LNCaP clone FGC (cell line): ENCODE measurements around the gene ESYT2.

Source experiments
- DNase-seq: peaks from one replicate; pipeline ENCODE4 v3.0.0-alpha.2; 2011; ENCODE audit warnings: low read depth
- H3K4me3 ChIP-seq: 2 replicates; pipeline ENCODE4 v1.5.1; 2011; ENCODE audit warnings: mild to moderate bottlenecking, low read depth, low read length, control low read depth
- CTCF ChIP-seq: IDR thresholded peaks from 2 replicates; pipeline ENCODE4 v1.5.1; 2012; ENCODE audit warnings: mild to moderate bottlenecking; ENCODE audit not compliant: control insufficient read depth, insufficient read depth; ENCODE audit errors: extremely low read depth

The ESYT2 gene

GRCh38 chr7:158695056-158695455 is 134.3 kb downstream of the ESYT2 start:
- TF ChIP-seq CTCF = no peak
- no peak for DNase-seq

GRCh38 chr7:158694650-158695049 is 134.7 kb downstream of the ESYT2 start:
- H3K4me3 ChIP-seq = no peak overlapping the region
- TF ChIP-seq CTCF = no peak
- no peak for DNase-seq

More at GRCh38 chr7:158695056-158695455, 134.3 kb downstream of the ESYT2 start:
- H3K4me3 ChIP-seq = no peak overlapping the region

- no peak for TF ChIP-seq CTCF
- DNase-seq = no peak
These were observed 139.8 kb downstream of the ESYT2 start for GRCh38 chr7:158689488-158689887.

GRCh38 chr7:158687406-158687805 is 141.9 kb downstream of the ESYT2 start:
- TF ChIP-seq CTCF = no peak
- no peak overlapping the region for H3K4me3 ChIP-seq
- no peak for DNase-seq

More at GRCh38 chr7:158689488-158689887, 139.8 kb downstream of the ESYT2 start:
- no peak overlapping the region for H3K4me3 ChIP-seq

GRCh38 chr7:158685693-158686092 is 143.6 kb downstream of the ESYT2 start:
- DNase-seq = no peak
- TF ChIP-seq CTCF = no peak
- H3K4me3 ChIP-seq = no peak overlapping the region

- DNase-seq = no peak
- TF ChIP-seq CTCF = no peak
- H3K4me3 ChIP-seq = no peak overlapping the region
These were observed 145.0 kb downstream of the ESYT2 start for GRCh38 chr7:158684329-158684728.

- TF ChIP-seq CTCF = no peak
- no peak overlapping the region for H3K4me3 ChIP-seq
- no peak for DNase-seq
These were observed 145.8 kb downstream of the ESYT2 start for GRCh38 chr7:158683541-158683940.
